ENCODE data around the gene PSME4.

DNA sequence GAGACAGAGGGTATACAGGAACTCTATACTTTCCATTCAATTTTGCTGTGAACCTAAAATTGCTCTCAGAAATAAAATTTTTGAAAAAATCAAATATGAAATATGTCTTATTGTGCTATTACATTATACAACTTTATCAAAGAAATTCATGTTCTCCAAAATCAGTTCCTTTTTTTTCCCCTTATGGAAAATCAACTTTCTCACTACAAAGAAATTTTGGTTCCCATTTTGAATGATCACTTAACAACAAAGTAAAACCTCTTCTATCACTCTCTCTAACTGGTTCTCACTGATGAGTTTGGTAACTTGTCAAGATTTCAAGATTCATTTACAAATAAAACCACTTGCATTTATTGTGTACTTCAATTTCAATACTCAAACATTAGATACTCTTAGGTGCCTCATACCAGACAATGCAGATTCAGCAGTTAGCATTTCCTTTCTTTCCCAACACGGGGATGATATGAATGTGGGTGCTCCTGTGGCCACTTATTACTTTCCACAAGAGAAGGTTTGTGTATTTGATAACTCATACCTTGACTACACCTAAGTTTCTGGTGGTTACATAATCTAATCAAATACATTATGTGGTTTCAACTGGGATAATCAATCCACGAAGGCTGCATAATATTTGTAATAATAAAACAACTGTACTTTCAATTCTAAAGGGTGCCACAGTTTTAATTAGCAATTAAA lies 6.4 kb downstream of the PSME4 start:
- no peak for TF ChIP-seq POLR2A (IDR thresholded peaks at IDR 0.05)
- TF ChIP-seq, protein P1, sequence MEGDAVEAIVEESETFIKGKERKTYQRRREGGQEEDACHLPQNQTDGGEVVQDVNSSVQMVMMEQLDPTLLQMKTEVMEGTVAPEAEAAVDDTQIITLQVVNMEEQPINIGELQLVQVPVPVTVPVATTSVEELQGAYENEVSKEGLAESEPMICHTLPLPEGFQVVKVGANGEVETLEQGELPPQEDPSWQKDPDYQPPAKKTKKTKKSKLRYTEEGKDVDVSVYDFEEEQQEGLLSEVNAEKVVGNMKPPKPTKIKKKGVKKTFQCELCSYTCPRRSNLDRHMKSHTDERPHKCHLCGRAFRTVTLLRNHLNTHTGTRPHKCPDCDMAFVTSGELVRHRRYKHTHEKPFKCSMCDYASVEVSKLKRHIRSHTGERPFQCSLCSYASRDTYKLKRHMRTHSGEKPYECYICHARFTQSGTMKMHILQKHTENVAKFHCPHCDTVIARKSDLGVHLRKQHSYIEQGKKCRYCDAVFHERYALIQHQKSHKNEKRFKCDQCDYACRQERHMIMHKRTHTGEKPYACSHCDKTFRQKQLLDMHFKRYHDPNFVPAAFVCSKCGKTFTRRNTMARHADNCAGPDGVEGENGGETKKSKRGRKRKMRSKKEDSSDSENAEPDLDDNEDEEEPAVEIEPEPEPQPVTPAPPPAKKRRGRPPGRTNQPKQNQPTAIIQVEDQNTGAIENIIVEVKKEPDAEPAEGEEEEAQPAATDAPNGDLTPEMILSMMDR (IDR thresholded peaks at IDR 0.05 in 4 of 5, conservative IDR thresholded peaks at IDR 0.05 in 1 of 5), result no peak

Measured in gastrocnemius medialis (tissue), 4 donors.